GM21390 (cell line): ENCODE data around the gene BICRA.
"Not testable (repeated sequence)": the region's sequence is repeated elsewhere in the genome, so short reads cannot be mapped to it uniquely, and the experiment has no call there.

Source experiments
- ATAC-seq: cut with Tn5 transposase; IDR thresholded peaks from one replicate; pipeline ENCODE4 v1.9.1; 2021; ENCODE audit not compliant: unreplicated experiment

Gene BICRA

GRCh38 chr19:47608969-47609905 is at the start of gene BICRA:
TSS of gene BICRA (plus strand) at chr19:47609134. CDS start at chr19:47673575, 64,441 bp downstream.
- peak; percentile 34 for ATAC-seq

GRCh38 chr19:47560999-47561398 is 47.9 kb upstream of the BICRA start:
- ATAC-seq: no peak

DNA sequence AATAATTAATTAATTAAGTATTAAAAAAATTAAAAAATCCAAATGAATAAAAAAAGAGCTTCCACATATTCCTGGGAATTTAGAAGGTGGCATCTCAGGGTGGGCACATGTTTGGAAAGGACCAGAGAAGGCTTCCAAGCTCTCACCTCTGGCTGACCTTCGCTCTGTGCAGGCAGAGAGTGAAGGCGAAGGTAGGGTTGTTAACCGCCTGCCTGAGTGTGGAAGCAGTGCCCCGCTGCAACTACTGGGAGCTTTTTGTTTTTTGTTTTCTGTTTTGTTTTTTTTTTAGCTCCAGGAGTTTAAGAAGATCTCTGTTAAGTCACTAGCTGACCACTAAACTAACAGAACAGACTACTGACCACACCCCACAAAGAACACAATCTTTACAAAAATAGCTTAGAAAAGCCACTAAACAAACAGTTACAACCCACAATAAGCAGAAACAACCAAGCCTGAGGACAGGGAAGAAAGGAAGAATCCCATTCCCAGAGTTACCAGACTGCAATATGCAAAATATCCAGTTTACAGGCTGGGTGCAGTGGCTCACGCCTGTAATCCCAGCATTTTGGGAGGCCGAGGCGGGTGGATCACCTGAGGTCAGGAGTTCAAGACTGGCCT is 47.4 kb upstream of the BICRA start:
- ATAC-seq: no peak

DNA sequence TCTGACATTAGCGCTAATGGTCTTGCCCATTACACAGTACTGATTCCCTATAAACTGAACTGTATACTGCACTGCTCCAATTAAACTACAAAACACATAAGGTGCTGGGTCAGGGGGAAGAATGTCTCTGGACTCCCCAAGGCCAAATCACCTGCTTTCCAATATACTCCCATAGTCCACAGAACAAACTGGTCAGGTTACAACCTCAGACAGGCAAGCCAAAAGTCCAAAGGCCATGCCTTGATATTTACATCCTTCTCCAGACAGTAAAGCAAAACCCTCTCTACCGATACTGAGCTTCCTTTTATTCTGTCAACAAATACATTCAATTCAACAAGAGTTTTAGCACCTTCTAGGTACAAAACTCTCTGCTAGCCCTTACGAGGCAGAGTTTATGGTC is 44.9 kb upstream of the BICRA start:
- no peak for ATAC-seq

GRCh38 chr19:47569331-47569730 is 39.6 kb upstream of the BICRA start:
- no peak for ATAC-seq

DNA sequence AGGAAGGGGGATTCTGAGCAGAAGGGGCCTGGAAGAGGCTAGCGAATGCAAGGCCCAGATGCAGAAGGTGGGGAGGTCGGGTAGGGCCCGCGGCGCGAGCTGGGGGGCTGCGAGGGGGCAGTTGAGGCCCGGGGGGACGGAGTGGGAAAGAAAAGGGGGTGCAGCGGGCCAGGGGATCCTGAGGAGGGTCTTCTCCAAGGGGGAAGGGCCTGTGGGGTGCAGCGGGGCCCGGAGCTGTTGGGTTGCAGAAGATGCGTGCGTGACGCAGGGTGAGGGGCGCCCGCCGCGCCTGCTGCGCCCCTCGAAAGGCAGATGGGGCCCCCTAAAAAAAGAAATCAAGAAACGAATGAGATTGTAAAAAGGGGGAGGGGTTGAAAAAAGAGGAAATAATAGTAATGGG is 36.3 kb upstream of the BICRA start:
- ATAC-seq: no peak

- ATAC-seq: no peak
These were observed 35.6 kb upstream of the BICRA start, which contains the start of gene ZNF541 for GRCh38 chr19:47573071-47574026. TSS of gene ZNF541 (minus strand) at chr19:47573148. CDS start at chr19:47555856, 17,292 bp downstream.

GRCh38 chr19:47580397-47580796 is 28.5 kb upstream of the BICRA start:
- ATAC-seq: no peak

GRCh38 chr19:47581605-47582319 is 27.2 kb upstream of the BICRA start:
- ATAC-seq: no peak

- ATAC-seq: no peak
These were observed 26.5 kb upstream of the BICRA start for GRCh38 chr19:47582320-47582909.

DNA sequence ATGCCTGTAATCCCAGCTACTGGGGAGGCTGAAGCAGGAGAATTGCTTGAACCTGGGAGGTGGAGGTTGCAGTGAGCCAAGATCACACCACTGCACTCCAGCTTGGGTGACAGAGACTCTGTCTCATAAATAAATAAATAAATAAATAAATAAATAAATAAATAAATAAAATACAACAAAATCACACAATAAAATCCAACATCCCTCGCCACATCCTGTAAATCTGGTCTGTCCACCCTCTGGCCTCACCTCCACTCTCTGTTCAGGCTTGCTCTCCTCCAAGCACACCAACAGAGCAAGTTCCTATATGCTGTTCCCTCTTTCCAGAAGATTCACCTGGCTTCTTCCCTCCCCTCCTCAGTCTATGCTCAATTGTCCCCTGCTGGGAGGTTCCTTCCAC is 25.8 kb upstream of the BICRA start:
- not testable (repeated sequence) for ATAC-seq

GRCh38 chr19:47587295-47587694 is 21.6 kb upstream of the BICRA start:
- ATAC-seq: no peak

- ATAC-seq: no peak
These were observed 19.1 kb upstream of the BICRA start for GRCh38 chr19:47589824-47590223.

DNA sequence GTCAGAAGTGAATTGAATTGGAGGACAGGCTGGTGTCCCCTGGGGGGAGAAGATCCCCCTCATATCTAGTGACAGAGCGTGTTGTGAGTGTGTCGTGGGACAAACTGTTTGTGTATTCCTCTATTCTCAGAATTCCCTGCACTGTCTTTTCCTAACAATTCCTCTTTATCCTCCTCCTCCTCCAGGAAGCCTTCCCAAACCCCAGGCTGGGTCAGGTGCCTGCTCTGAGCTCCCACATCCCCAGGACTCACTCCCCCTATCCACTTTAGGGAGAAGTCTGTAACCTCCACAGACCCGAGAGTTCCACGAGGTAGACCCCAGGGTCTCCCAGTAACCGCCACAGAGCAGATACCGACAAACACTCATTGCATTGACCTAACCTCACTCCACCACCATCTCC is 15.1 kb upstream of the BICRA start:
- no peak for ATAC-seq

- ATAC-seq: no peak
These were observed 13.0 kb upstream of the BICRA start for GRCh38 chr19:47595944-47596343.

- no peak for ATAC-seq
These were observed 10.3 kb upstream of the BICRA start for GRCh38 chr19:47598407-47599349.

GRCh38 chr19:47599671-47600245 is 9.2 kb upstream of the BICRA start:
- not testable (repeated sequence) for ATAC-seq
